Endodermal cell (in vitro differentiated cells): ENCODE data around the gene RBM17. TPM values are rescaled to one million over a fixed set of nuclear protein-coding genes. Genes with fewer than 3 reads are reported as not detected.

Experiments used
- DNase-seq: peaks from one replicate; pipeline ENCODE4 v3.0.0-alpha.2; 2017
- H3K27ac ChIP-seq: 2 replicates; pipeline ENCODE4 v1.5.1; 2013; ENCODE audit warnings: mild to moderate bottlenecking, low read depth, low read length, moderate library complexity
- H3K27me3 ChIP-seq: 2 replicates; pipeline ENCODE4 v1.6.1; 2013; ENCODE audit warnings: mild to moderate bottlenecking, low read length, moderate library complexity; ENCODE audit not compliant: insufficient read depth, control insufficient read depth, poor library complexity, severe bottlenecking
- H3K36me3 ChIP-seq: 2 replicates; pipeline ENCODE4 v1.7.0; 2013; ENCODE audit warnings: mild to moderate bottlenecking, low read length, moderate library complexity; ENCODE audit not compliant: control insufficient read depth, insufficient read depth
- H3K4me1 ChIP-seq: one replicate; pipeline ENCODE4 v1.7.0; 2013; ENCODE audit warnings: low read length; ENCODE audit not compliant: control insufficient read depth, insufficient read depth
- H3K4me3 ChIP-seq: 2 replicates; pipeline ENCODE4 v1.5.1; 2013; ENCODE audit warnings: mild to moderate bottlenecking, low read length, moderate library complexity
- H3K9ac ChIP-seq: 2 replicates; pipeline ENCODE4 v1.6.1; 2013; ENCODE audit warnings: mild to moderate bottlenecking, low read length, moderate library complexity; ENCODE audit not compliant: poor library complexity, severe bottlenecking; ENCODE audit errors: extremely low read depth
- H3K9me3 ChIP-seq: 2 replicates; pipeline ENCODE4 v1.6.1; 2013; ENCODE audit warnings: mild to moderate bottlenecking, low read length, moderate library complexity; ENCODE audit not compliant: control insufficient read depth
- H3K27ac Mint-ChIP-seq: 2 replicates; pipeline ENCODE4 v1.8.0; 2020; ENCODE audit warnings: mixed read lengths
- H3K27me3 Mint-ChIP-seq: 2 replicates; pipeline ENCODE4 v1.8.0; 2021; ENCODE audit warnings: mild to moderate bottlenecking, mixed read lengths; ENCODE audit not compliant: insufficient read depth
- H3K36me3 Mint-ChIP-seq: 2 replicates; pipeline ENCODE4 v1.8.0; 2020; ENCODE audit warnings: low read depth, mixed read lengths
- H3K4me1 Mint-ChIP-seq: 2 replicates; pipeline ENCODE4 v1.8.0; 2020; ENCODE audit warnings: mixed read lengths
- H3K4me3 Mint-ChIP-seq: 2 replicates; pipeline ENCODE4 v1.8.0; 2020; ENCODE audit warnings: mild to moderate bottlenecking, moderate library complexity, mixed read lengths
- H3K9me3 Mint-ChIP-seq: 2 replicates; pipeline ENCODE4 v1.8.0; 2020; ENCODE audit warnings: mild to moderate bottlenecking, mixed read lengths
- WGBS, 2 experiments: methylation state at CpG; one replicate each; pipeline versions ENCODE4 v1.1.5 to v1.1.7; 2013; ENCODE audit warnings: missing lambda C conversion rate in 2 of 2, mixed read lengths in 1 of 2; ENCODE audit not compliant: insufficient coverage in 1 of 2, insufficient read length in 1 of 2; 5-methylcytosine and 5-hydroxymethylcytosine counted together
- total RNA-seq, 2 donors: library from RNA; stranded (reverse); fragmentation: NEBNext Ultra II Directional in 1 of 2; extraction: Animal tissue kit (Norgen Biotek cat#: 25700) in 1 of 2; gene quantifications; 2 replicates in 1 of 2; 3 replicates in 1 of 2; pipeline ENCODE4 v1.2.1, GENCODE V29; 2021
- TF ChIP-seq, protein P1 (sequence below): fragments of 200-600 bp; sonication (generic); conservative IDR thresholded peaks from 2 replicates; pipeline ENCODE4 v1.5.0; 2021; ENCODE audit warnings: antibody characterized with exemption, mild to moderate bottlenecking

Gene RBM17
- total RNA-seq, 2 donors from 2014 or later, result 123 to 139 TPM

DNA sequence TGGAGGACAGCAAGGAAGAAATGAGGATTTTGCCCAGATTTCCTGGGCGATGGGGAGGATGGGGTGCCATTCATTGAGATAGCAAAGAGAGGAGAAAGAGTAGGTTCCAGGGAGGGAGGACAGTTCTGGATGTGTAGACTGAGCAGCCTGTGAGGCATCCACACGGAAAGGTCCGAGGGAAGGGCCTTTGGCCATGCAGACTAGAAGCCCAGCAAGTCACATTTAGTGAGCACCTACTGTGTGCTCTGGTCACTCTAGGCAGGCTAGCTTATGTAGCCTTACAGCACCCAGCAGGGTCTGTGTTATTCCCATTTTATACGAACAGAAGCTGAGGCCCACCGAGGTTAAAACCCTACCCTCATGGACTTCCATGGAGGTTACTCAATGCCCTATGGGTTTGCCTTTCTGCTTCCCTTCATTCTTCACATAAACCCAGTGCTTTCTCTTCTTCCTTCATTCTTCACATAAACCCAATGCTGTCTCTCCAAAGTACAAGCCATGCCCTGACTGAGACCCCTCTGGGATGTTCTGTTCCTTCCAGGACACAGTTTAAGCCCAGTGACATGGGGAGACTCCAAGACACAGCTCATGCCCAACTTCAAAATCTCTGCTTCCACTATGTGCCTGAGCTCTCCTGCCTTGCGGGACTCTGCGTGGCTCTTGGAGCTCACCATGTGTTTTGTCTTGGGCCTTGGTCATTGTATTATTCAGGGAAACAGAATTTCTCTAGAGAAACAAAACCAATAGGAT, 40.4 kb upstream of the RBM17 start:
- Histone ChIP-seq H3K4me3 (no peak overlapping the region), H3K27me3 (no peaks in the 10 kb centered on the region), H3K9ac (no peak overlapping the region), H3K9me3 (no peaks in the 10 kb centered on the region), H3K36me3 (no peaks in the 10 kb centered on the region), H3K4me1 (no peaks in the 10 kb centered on the region), H3K27ac (no peak overlapping the region)
- peak; percentile 17 for DNase-seq
- Mint-ChIP-seq H3K4me1 (peaks cover 5% of the 10 kb centered on the region), H3K27me3 (peaks cover 4% of the 10 kb centered on the region), H3K36me3 (no peaks in the 10 kb centered on the region), H3K9me3 (no peaks in the 10 kb centered on the region), H3K4me3 (no peak overlapping the region), H3K27ac (no peak overlapping the region)
- WGBS, 2 experiments, result 94 to 97% methylated on average over 5 to 7 of the region's 7 CpGs
- TF ChIP-seq, protein P1, sequence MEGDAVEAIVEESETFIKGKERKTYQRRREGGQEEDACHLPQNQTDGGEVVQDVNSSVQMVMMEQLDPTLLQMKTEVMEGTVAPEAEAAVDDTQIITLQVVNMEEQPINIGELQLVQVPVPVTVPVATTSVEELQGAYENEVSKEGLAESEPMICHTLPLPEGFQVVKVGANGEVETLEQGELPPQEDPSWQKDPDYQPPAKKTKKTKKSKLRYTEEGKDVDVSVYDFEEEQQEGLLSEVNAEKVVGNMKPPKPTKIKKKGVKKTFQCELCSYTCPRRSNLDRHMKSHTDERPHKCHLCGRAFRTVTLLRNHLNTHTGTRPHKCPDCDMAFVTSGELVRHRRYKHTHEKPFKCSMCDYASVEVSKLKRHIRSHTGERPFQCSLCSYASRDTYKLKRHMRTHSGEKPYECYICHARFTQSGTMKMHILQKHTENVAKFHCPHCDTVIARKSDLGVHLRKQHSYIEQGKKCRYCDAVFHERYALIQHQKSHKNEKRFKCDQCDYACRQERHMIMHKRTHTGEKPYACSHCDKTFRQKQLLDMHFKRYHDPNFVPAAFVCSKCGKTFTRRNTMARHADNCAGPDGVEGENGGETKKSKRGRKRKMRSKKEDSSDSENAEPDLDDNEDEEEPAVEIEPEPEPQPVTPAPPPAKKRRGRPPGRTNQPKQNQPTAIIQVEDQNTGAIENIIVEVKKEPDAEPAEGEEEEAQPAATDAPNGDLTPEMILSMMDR, result no peak

DNA sequence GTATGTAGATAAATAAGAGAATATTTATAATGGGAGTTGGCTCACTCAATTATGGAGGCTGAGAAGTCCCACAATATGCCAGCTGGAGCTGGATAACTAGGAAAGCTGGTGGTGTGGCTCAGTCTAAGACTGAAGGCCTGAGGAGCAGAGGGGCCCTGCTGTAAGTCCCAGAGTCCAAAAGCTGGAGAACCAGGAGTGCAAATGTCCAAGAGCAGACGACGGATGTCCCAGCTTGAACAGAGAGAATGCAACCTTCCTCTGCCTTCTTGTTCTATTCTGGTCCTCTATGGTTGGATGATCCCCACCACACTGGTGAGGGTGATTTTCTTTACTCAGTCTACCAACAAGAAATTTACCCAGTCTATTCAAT, 39.8 kb upstream of the RBM17 start:
- TF ChIP-seq, protein P1, result no peak
- no peaks in the 10 kb centered on the region for H3K27me3 ChIP-seq
- no peak overlapping the region for H3K4me3 Mint-ChIP-seq
- H3K9me3 Mint-ChIP-seq, result no peaks in the 10 kb centered on the region
- H3K4me1 ChIP-seq, result no peaks in the 10 kb centered on the region
- H3K27ac Mint-ChIP-seq, result no peak overlapping the region
- no peaks in the 10 kb centered on the region for H3K36me3 ChIP-seq
- no peaks in the 10 kb centered on the region for H3K9me3 ChIP-seq
- WGBS, 2 experiments, result 94% methylated on average over 2 of the region's 2 CpGs; no CpG with 5 or more reads in 1 of the 2 experiments
- H3K9ac ChIP-seq, result no peak overlapping the region
- H3K36me3 Mint-ChIP-seq, result no peaks in the 10 kb centered on the region
- no peak overlapping the region for H3K27ac ChIP-seq
- no peak overlapping the region for H3K4me3 ChIP-seq
- H3K27me3 Mint-ChIP-seq, result peaks cover 4% of the 10 kb centered on the region
- DNase-seq, result peak; percentile 8
- H3K4me1 Mint-ChIP-seq, result peaks cover 5% of the 10 kb centered on the region

DNA sequence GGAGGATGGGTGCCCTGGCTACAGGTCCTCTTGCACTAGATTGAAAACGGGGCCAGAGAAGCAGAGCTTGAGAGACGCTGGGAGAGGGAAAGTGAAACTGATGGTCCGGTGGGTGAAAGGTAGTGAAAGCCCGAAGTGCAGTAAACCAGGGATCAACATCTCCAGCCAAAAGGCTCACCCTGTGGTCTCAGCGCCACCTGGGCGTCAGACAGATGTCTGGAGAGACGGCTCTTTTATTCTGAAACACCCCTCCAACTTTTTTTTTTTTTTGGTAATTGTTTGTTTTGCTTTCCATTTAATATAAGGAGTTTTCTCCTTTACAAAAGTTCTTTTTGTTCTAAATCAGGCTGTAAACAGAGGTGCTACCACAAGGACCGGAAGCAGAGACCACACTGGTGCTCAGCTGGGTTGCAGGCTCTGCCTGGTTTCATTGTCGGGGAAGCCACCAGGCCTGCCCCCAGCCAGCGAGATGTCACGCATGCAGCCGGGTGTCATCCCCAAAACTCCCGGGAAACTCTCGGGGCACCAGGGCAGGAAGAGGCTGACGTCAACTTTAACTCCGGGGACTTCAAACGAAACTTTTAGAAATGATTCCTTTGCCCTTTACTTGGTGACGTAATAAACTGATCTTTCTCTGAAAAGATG, 37.9 kb upstream of the RBM17 start:
- TF ChIP-seq, protein P1, result peak; percentile 47
- no peaks in the 10 kb centered on the region for H3K27me3 ChIP-seq
- Mint-ChIP-seq H3K27me3 (peaks cover 4% of the 10 kb centered on the region), H3K4me1 (peaks cover 5% of the 10 kb centered on the region), H3K27ac (no peak overlapping the region), H3K9me3 (no peaks in the 10 kb centered on the region), H3K4me3 (no peak overlapping the region), H3K36me3 (no peaks in the 10 kb centered on the region)
- 88% methylated on average over 14 to 17 of the region's 18 CpGs for WGBS, 2 experiments
- H3K9me3 ChIP-seq, result no peaks in the 10 kb centered on the region
- H3K27ac ChIP-seq, result no peak overlapping the region
- no peaks in the 10 kb centered on the region for H3K36me3 ChIP-seq
- H3K4me3 ChIP-seq, result no peak overlapping the region
- DNase-seq, result peak; percentile 62
- no peak overlapping the region for H3K9ac ChIP-seq
- no peaks in the 10 kb centered on the region for H3K4me1 ChIP-seq
